ENCODE measurements around the gene MGST2.
"Not testable (repeated sequence)": the region's sequence is repeated elsewhere in the genome, so short reads cannot be mapped to it uniquely, and the experiment has no call there.

Gene MGST2

GRCh38 chr4:139665690-139666529, at the start of gene MGST2:
TSS of gene MGST2 (plus strand) at chr4:139665819. CDS start at chr4:139666020, 201 bp downstream.
- DNase-seq, result peak in 1 of 2 experiments; percentile 20

GRCh38 chr4:139617702-139618490, 47.7 kb upstream of the MGST2 start:
- DNase-seq, result no peak

GRCh38 chr4:139619644-139620043, 46.0 kb upstream of the MGST2 start:
- DNase-seq, result no peak

- DNase-seq, result no peak
These were observed 42.7 kb upstream of the MGST2 start for GRCh38 chr4:139622901-139623381.

- DNase-seq, result no peak
These were observed 41.1 kb upstream of the MGST2 start for GRCh38 chr4:139624441-139625092.

- DNase-seq, result no peak
These were observed 40.5 kb upstream of the MGST2 start for GRCh38 chr4:139625093-139625455.

GRCh38 chr4:139625482-139625881, 40.1 kb upstream of the MGST2 start:
- no peak for DNase-seq

GRCh38 chr4:139628184-139629012, 37.2 kb upstream of the MGST2 start:
- DNase-seq, result no peak

GRCh38 chr4:139629436-139630125, 36.0 kb upstream of the MGST2 start:
- no peak for DNase-seq

GRCh38 chr4:139630126-139630495, 35.5 kb upstream of the MGST2 start:
- no peak for DNase-seq

- DNase-seq, result no peak
These were observed 34.6 kb upstream of the MGST2 start for GRCh38 chr4:139630991-139631390.

GRCh38 chr4:139631791-139632190, 33.8 kb upstream of the MGST2 start:
- DNase-seq, result no peak

GRCh38 chr4:139632739-139633138, 32.9 kb upstream of the MGST2 start:
- DNase-seq, result not testable (repeated sequence)

- no peak for DNase-seq
These were observed 32.4 kb upstream of the MGST2 start for GRCh38 chr4:139633195-139633594.

- DNase-seq, result peak in 1 of 2 experiments; percentile 2
These were observed 32.0 kb upstream of the MGST2 start for GRCh38 chr4:139633661-139634060.

GRCh38 chr4:139635966-139636365, 29.7 kb upstream of the MGST2 start:
- DNase-seq, result no peak

- not testable (repeated sequence) for DNase-seq
These were observed 27.3 kb upstream of the MGST2 start for GRCh38 chr4:139638306-139638705.

- no peak for DNase-seq
These were observed 26.0 kb upstream of the MGST2 start for GRCh38 chr4:139639654-139640053.

- DNase-seq, result no peak
These were observed 24.4 kb upstream of the MGST2 start for GRCh38 chr4:139641218-139641617.

GRCh38 chr4:139642364-139642763, 23.3 kb upstream of the MGST2 start:
- no peak for DNase-seq

GRCh38 chr4:139643042-139643895, 22.4 kb upstream of the MGST2 start:
- no peak for DNase-seq
